ENCODE measurements around the gene CCT3. TPM values are rescaled to one million over a fixed set of nuclear protein-coding genes. Genes with fewer than 3 reads are reported as not detected.

Gene CCT3
- total RNA-seq, 4 donors from 2014 or later: 91.4 to 198 (median 149) TPM

DNA sequence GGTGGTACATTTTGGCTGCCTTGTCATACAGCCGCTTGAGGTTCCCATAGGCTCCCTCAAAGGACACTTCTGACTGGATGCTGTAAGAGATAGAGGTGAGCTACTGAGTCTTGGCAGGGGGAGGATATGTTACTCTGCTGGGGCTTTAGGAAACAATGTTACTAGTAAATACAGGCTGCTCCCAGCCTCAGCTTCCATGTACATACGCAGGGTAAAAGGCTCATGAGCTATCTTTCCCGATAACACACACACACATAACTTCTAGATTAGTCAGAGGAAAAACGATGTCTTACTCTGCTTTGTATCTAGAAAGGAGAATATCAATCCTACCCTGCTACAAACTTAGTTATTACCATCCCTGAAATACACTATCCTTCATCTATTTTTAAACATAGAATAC, 69.8 kb downstream of the CCT3 start:
- TF ChIP-seq EP300 (IDR thresholded peaks at IDR 0.05): no peak
- TF ChIP-seq POLR2AphosphoS5 (IDR thresholded peaks at IDR 0.05): no peak
- Histone ChIP-seq H3K36me3 (peaks cover 94% of the 10 kb centered on the region), H3K27me3 (no peaks in the 10 kb centered on the region), H3K4me1 (no peaks in the 10 kb centered on the region), H3K27ac (no peak overlapping the region), H3K9me3 (no peaks in the 10 kb centered on the region), H3K4me3 (no peak overlapping the region)
- 82% methylated on average over 4 of the region's 4 CpGs for WGBS
- DNase-seq (ENCODE audit: low spot score in 2 of 2): no peak

DNA sequence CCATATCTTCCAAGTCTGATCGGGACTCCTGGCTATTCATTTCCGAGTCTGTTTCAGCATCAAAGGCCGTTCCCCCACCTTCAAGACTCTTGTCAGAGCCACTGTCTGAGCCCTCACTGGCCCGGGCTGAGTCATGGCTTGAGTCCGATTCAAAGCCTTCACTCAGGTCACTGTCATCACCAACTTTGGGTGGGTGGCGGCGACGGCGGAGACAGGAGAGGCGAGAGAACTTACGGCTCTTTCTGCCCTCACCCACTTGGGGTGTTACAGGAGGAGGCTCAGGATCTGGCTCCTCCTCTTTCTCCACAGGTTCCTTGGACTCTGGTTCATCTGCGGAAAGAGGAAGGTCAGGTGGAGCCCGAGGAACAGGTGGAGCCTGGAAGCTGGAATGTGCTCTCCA, 72.0 kb downstream of the CCT3 start:
- H3K27ac ChIP-seq: no peak overlapping the region
- H3K4me1 ChIP-seq: peaks cover 8% of the 10 kb centered on the region
- TF ChIP-seq EP300 (IDR thresholded peaks at IDR 0.05) (no peak), POLR2A (IDR thresholded peaks at IDR 0.05) (no peak), POLR2AphosphoS5 (IDR thresholded peaks at IDR 0.05) (no peak)
- TF ChIP-seq, protein P1, sequence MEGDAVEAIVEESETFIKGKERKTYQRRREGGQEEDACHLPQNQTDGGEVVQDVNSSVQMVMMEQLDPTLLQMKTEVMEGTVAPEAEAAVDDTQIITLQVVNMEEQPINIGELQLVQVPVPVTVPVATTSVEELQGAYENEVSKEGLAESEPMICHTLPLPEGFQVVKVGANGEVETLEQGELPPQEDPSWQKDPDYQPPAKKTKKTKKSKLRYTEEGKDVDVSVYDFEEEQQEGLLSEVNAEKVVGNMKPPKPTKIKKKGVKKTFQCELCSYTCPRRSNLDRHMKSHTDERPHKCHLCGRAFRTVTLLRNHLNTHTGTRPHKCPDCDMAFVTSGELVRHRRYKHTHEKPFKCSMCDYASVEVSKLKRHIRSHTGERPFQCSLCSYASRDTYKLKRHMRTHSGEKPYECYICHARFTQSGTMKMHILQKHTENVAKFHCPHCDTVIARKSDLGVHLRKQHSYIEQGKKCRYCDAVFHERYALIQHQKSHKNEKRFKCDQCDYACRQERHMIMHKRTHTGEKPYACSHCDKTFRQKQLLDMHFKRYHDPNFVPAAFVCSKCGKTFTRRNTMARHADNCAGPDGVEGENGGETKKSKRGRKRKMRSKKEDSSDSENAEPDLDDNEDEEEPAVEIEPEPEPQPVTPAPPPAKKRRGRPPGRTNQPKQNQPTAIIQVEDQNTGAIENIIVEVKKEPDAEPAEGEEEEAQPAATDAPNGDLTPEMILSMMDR (IDR thresholded peaks at IDR 0.05): no peak
- no peak overlapping the region for H3K4me3 ChIP-seq
- peaks cover 94% of the 10 kb centered on the region for H3K36me3 ChIP-seq
- no peak for DNase-seq (ENCODE audit: low spot score in 2 of 2)
- 85% methylated on average over 13 of the region's 13 CpGs for WGBS
- H3K9me3 ChIP-seq: no peaks in the 10 kb centered on the region
- H3K27me3 ChIP-seq: no peaks in the 10 kb centered on the region

DNA sequence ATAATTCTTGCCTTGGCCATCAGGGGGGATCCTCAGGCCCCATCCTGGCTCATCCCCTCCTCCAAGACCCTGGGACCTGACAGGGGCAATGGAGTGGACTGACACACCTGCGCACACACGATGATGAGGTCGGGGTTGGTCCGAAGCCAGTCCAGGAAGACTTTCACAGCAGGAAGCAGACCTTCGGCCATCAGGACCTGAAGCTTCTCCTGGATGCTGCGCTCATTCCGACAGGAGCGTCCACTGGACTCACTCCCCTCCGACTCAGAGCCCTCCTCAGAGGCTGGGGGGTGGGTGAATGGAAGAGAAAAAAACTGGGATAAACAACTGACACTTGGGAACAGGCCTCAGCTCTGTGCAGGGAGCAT, 74.8 kb downstream of the CCT3 start:
- Histone ChIP-seq H3K4me1 (peaks cover 13% of the 10 kb centered on the region), H3K27ac (peak overlapping the region; percentile 45), H3K27me3 (no peaks in the 10 kb centered on the region), H3K4me3 (no peak overlapping the region), H3K9me3 (no peaks in the 10 kb centered on the region), H3K36me3 (peaks cover 94% of the 10 kb centered on the region)
- TF ChIP-seq, protein P1 (IDR thresholded peaks at IDR 0.05): no peak
- no peak for TF ChIP-seq POLR2A (IDR thresholded peaks at IDR 0.05)
- TF ChIP-seq EP300 (IDR thresholded peaks at IDR 0.05): no peak
- no peak for TF ChIP-seq POLR2AphosphoS5 (IDR thresholded peaks at IDR 0.05)
- 87% methylated on average over 9 of the region's 9 CpGs for WGBS
- DNase-seq (ENCODE audit: low spot score in 2 of 2): no peak

GRCh38 chr1:156262461-156263287, 75.4 kb downstream of the CCT3 start:
- DNase-seq (ENCODE audit: low spot score in 2 of 2): no peak
- Histone ChIP-seq H3K4me3 (no peak overlapping the region), H3K36me3 (peaks cover 94% of the 10 kb centered on the region), H3K9me3 (no peaks in the 10 kb centered on the region), H3K27ac (peak overlapping the region; percentile 45), H3K27me3 (no peaks in the 10 kb centered on the region), H3K4me1 (peaks cover 13% of the 10 kb centered on the region)
- TF ChIP-seq, protein P1 (IDR thresholded peaks at IDR 0.05): no peak
- peak in 1 of 3 donors; percentile 35 for TF ChIP-seq POLR2AphosphoS5 (IDR thresholded peaks at IDR 0.05)
- 54% methylated on average over 9 of the region's 9 CpGs for WGBS

- WGBS: 73% methylated on average over 2 of the region's 2 CpGs
- H3K27me3 ChIP-seq: no peaks in the 10 kb centered on the region
- no peak for TF ChIP-seq EP300 (IDR thresholded peaks at IDR 0.05)
- TF ChIP-seq, protein P1 (IDR thresholded peaks at IDR 0.05): no peak
- no peak for TF ChIP-seq POLR2AphosphoS5 (IDR thresholded peaks at IDR 0.05)
- TF ChIP-seq POLR2A (IDR thresholded peaks at IDR 0.05): no peak
- H3K9me3 ChIP-seq: no peaks in the 10 kb centered on the region
- H3K4me3 ChIP-seq: no peak overlapping the region
- no peak overlapping the region for H3K27ac ChIP-seq
- peaks cover 13% of the 10 kb centered on the region for H3K4me1 ChIP-seq
- no peak for DNase-seq (ENCODE audit: low spot score in 2 of 2)
- peaks cover 93% of the 10 kb centered on the region for H3K36me3 ChIP-seq
Measured at GRCh38 chr1:156260896-156261295, 77.2 kb downstream of the CCT3 start.
